A549 (cell line): Measurements from ENCODE around the gene PCDHGC4. TPM values are rescaled to one million over a fixed set of nuclear protein-coding genes. Genes with fewer than 3 reads are reported as not detected.
A peak's percentile ranks its signal among the peaks of the same experiment; 100 is the strongest.

Source experiments
- ATAC-seq, 2 experiments: fragments of 200-7000 bp in 1 of 2; fragments of >200 bp in 1 of 2; cut with Nextera tagmentation in 1 of 2; cut with Tn5 transposase in 1 of 2; 3 replicates each; pipeline versions ENCODE4 v1.8.0 to v1.9.1; 2018 to 2020; ENCODE audit warnings: mild to moderate bottlenecking in 1 of 2, moderate library complexity in 1 of 2
- CTCF ChIA-PET: fragments of 300-600 bp; sonication (Branson Sonifier 250); formaldehyde crosslinking; extraction: SDS; loops from one replicate; lab custom pipeline; 2021; ENCODE audit warnings: antibody characterized with exemption, inconsistent platforms; lab: Yijun Ruan, JAX
- POLR2A ChIA-PET: fragments of 350-600 bp; formaldehyde crosslinking; extraction: SDS; loops from one replicate; lab custom pipeline; 2021; ENCODE audit warnings: antibody characterized with exemption, inconsistent platforms; lab: Yijun Ruan, JAX
- DNase-seq, 2 experiments: peaks; one replicate each; pipeline versions ENCODE4 v3.0.0 to v3.0.0-alpha.2; 2011 to 2016; ENCODE audit warnings: low read depth in 1 of 2, low spot score in 1 of 2
- FAIRE-seq: peaks from 2 replicates; lab custom pipeline; 2011; peaks lifted over from hg19 to GRCh38; lab: Jason Lieb, UNC
- H3K27ac ChIP-seq, 2 experiments: fragments of >200 bp; sonication (Bioruptor Twin); formaldehyde crosslinking; 3 replicates each; pipeline ENCODE4 v1.5.1; 2016 to 2017
- H3K4me1 ChIP-seq: fragments of >200 bp; sonication (Bioruptor Twin); formaldehyde crosslinking; 3 replicates; pipeline ENCODE4 v1.6.1; 2016
- H3K4me2 ChIP-seq: fragments of >200 bp; sonication (Bioruptor Twin); formaldehyde crosslinking; 3 replicates; pipeline ENCODE4 v1.6.1; 2016
- H3K4me3 ChIP-seq: fragments of >200 bp; sonication (Bioruptor Twin); formaldehyde crosslinking; 3 replicates; pipeline ENCODE4 v1.5.1; 2016
- H3K9me3 ChIP-seq: fragments of >200 bp; sonication (Bioruptor Twin); formaldehyde crosslinking; 3 replicates; pipeline ENCODE4 v1.6.1; 2016
- BCL3 ChIP-seq: fragments of >200 bp; sonication (Bioruptor Twin); formaldehyde crosslinking; IDR thresholded peaks from 3 replicates; pipeline ENCODE4 v1.6.1; 2016
- CBX2 ChIP-seq: fragments of 200-600 bp; sonication (generic); IDR thresholded peaks from 2 replicates; pipeline ENCODE4 v1.6.1; 2016; ENCODE audit warnings: low read depth, mild to moderate bottlenecking, borderline replicate concordance
- EHF ChIP-seq: fragments of 250-450 bp; sonication (Bioruptor Pico); IDR thresholded peaks from 2 replicates; pipeline ENCODE4 v1.5.0; 2020; ENCODE audit warnings: mild to moderate bottlenecking
- EP300 ChIP-seq, 2 experiments: fragments of >200 bp; sonication (Bioruptor Twin); formaldehyde crosslinking; IDR thresholded peaks; 2 replicates in 1 of 2; 3 replicates in 1 of 2; pipeline ENCODE4 v1.6.1; 2016 to 2017
- ESRRA ChIP-seq: fragments of 150-350 bp; IDR thresholded peaks from 2 replicates; pipeline ENCODE4 v1.6.1; 2014; ENCODE audit warnings: mild to moderate bottlenecking, low read length, borderline replicate concordance
- FOSB ChIP-seq: fragments of 250-450 bp; sonication (Bioruptor Pico); IDR thresholded peaks from 2 replicates; pipeline ENCODE4 v1.5.0; 2020; ENCODE audit warnings: mild to moderate bottlenecking, moderate library complexity
- FOSL2 ChIP-seq, 2 experiments: fragments of 450-650 bp in 1 of 2; fragments of >200 bp in 1 of 2; sonication (Bioruptor Twin) in 1 of 2; formaldehyde crosslinking; IDR thresholded peaks; 2 replicates each; pipeline versions ENCODE4 v1.5.0 to v1.6.1; 2016 to 2020; ENCODE audit warnings: mild to moderate bottlenecking in 1 of 2, moderate library complexity in 1 of 2
- GATA3 ChIP-seq: IDR thresholded peaks from 2 replicates; pipeline ENCODE4 v1.6.1; 2012; ENCODE audit warnings: borderline replicate concordance
- HDAC2 ChIP-seq: fragments of 200-600 bp; sonication (generic); IDR thresholded peaks from 2 replicates; pipeline ENCODE4 v1.6.1; 2016
- HES2 ChIP-seq: fragments of >200 bp; sonication (Bioruptor Twin); formaldehyde crosslinking; IDR thresholded peaks from 2 replicates; pipeline ENCODE4 v1.6.1; 2016
- HMGXB4 ChIP-seq: fragments of 250-450 bp; sonication (Bioruptor Pico); IDR thresholded peaks from 2 replicates; pipeline ENCODE4 v1.5.0; 2021; ENCODE audit warnings: mild to moderate bottlenecking, moderate library complexity, borderline replicate concordance
- JUNB ChIP-seq: fragments of >200 bp; sonication (Bioruptor Twin); formaldehyde crosslinking; IDR thresholded peaks from 2 replicates; pipeline ENCODE4 v1.6.1; 2016
- KDM1A ChIP-seq: fragments of 200-600 bp; sonication (generic); IDR thresholded peaks from 2 replicates; pipeline ENCODE4 v1.6.1; 2016; ENCODE audit warnings: low read depth, mild to moderate bottlenecking
- MAFK ChIP-seq: fragments of 450-650 bp; IDR thresholded peaks from 2 replicates; pipeline ENCODE4 v1.6.1; 2014; ENCODE audit not compliant: partially characterized antibody
- MAX ChIP-seq: IDR thresholded peaks from 2 replicates; pipeline ENCODE4 v1.6.1; 2012
- MAZ ChIP-seq: fragments of 150-350 bp; IDR thresholded peaks from 2 replicates; pipeline ENCODE4 v1.6.1; 2014; ENCODE audit warnings: antibody characterized with exemption, low read depth, low read length, borderline replicate concordance
- MYC ChIP-seq: IDR thresholded peaks from 2 replicates; pipeline ENCODE4 v1.6.1; 2012; ENCODE audit warnings: mild to moderate bottlenecking, inconsistent platforms, low read length, improper control_type of control experiment, borderline replicate concordance
- NR3C1 ChIP-seq: fragments of >200 bp; sonication (Bioruptor Twin); formaldehyde crosslinking; IDR thresholded peaks from 3 replicates; pipeline ENCODE4 v1.6.1; 2017
- PHF8 ChIP-seq: fragments of 200-600 bp; sonication (generic); IDR thresholded peaks from 2 replicates; pipeline ENCODE4 v1.6.1; 2016; ENCODE audit warnings: low read depth, mild to moderate bottlenecking, antibody characterized with exemption, moderate library complexity, borderline replicate concordance
- RARB ChIP-seq: fragments of 250-450 bp; sonication (Bioruptor Pico); IDR thresholded peaks from 2 replicates; pipeline ENCODE4 v1.8.0; 2021; ENCODE audit warnings: mild to moderate bottlenecking, moderate library complexity
- RCOR1 ChIP-seq: fragments of 150-350 bp; IDR thresholded peaks from 2 replicates; pipeline ENCODE4 v1.6.1; 2014; ENCODE audit warnings: antibody characterized with exemption, low read length, low read depth
- RFX5 ChIP-seq: fragments of 450-650 bp; IDR thresholded peaks from 2 replicates; pipeline ENCODE4 v1.7.1; 2014; ENCODE audit warnings: antibody characterized with exemption, mild to moderate bottlenecking, moderate library complexity
- TP53 ChIP-seq: fragments of 250-450 bp; sonication (Bioruptor Pico); IDR thresholded peaks from 2 replicates; pipeline ENCODE4 v1.5.0; 2021; ENCODE audit warnings: mild to moderate bottlenecking, moderate library complexity
- ZC3H11A ChIP-seq: fragments of 450-650 bp; IDR thresholded peaks from 2 replicates; pipeline ENCODE4 v1.6.1; 2014; ENCODE audit warnings: antibody characterized with exemption, mild to moderate bottlenecking
- ZNF302 ChIP-seq: fragments of 250-450 bp; sonication (Bioruptor Pico); IDR thresholded peaks from 2 replicates; pipeline ENCODE4 v1.9.0; 2021; ENCODE audit warnings: inconsistent platforms, mild to moderate bottlenecking, moderate library complexity
- ZSCAN20 ChIP-seq: fragments of 250-450 bp; sonication (Bioruptor Pico); IDR thresholded peaks from 2 replicates; pipeline ENCODE4 v1.8.0; 2022; ENCODE audit warnings: mild to moderate bottlenecking, moderate library complexity
- WGBS: methylation state at CpG from one replicate; pipeline ENCODE4 v1.1.6; 2017; ENCODE audit errors: missing lambda C conversion rate; 5-methylcytosine and 5-hydroxymethylcytosine counted together
- polyA plus RNA-seq, 4 experiments: library from polyadenylated mRNA; depleted of rRNA in 3 of 4; stranded (reverse); fragments of >200 nt; fragmentation: RNase III in 1 of 4; extraction: RNeasy Plus Mini Kit Qiagen cat#74134 plus additional on column Dnase treatment in 1 of 4; gene quantifications; 2 replicates in 3 of 4; 3 replicates in 1 of 4; pipeline ENCODE4 v1.2.3, GENCODE V29; 2011 to 2017

The PCDHGC4 gene
- polyA plus RNA-seq, 2 of the 4 experiments (the other 2 are of a cell fraction), result 0.06 TPM; not detected in 1

GRCh38 chr5:141486091-141486490 lies 1.3 kb downstream of the PCDHGC4 start:
- no peak for DNase-seq
- H3K4me1 ChIP-seq, result no peaks in the 10 kb centered on the region
- POLR2A ChIA-PET, result no interaction called here
- no peak overlapping the region for H3K4me3 ChIP-seq
- H3K9me3 ChIP-seq, result no peaks in the 10 kb centered on the region
- no peak overlapping the region for H3K4me2 ChIP-seq
- CTCF ChIA-PET, result interaction anchor here (1.1 to 1.7 kb wide), 7 partner anchors 16 to 134 kb away, joined by 3 to 5 read pairs (median 3); no protein-coding TSS in a partner anchor
- WGBS, result 70% methylated on average over 9 of the region's 9 CpGs
- H3K27ac ChIP-seq, result no peak overlapping the region
- TF ChIP-seq MAFK (no peak), TP53 (CRISPR knock-in tag) (no peak), ZNF302 (CRISPR knock-in tag) (no peak), HMGXB4 (CRISPR knock-in tag) (no peak), ZSCAN20 (CRISPR knock-in tag) (no peak), BCL3 (no peak), MAX (no peak), EP300 (IDR thresholded peaks at IDR 0.05) (no peak), ZC3H11A (no peak), PHF8 (no peak), HES2 (no peak), RFX5 (no peak)
- TF ChIP-seq, all 56 proteins: peak for 0
- no peak for FAIRE-seq
- ATAC-seq, result no peak

GRCh38 chr5:141487131-141487530 lies 2.3 kb downstream of the PCDHGC4 start:
- 15% methylated on average over 7 of the region's 7 CpGs for WGBS
- ChIA-PET CTCF (interaction anchor here (1.1 to 1.3 kb wide), 2 partner anchors 18 to 25 kb away, joined by 3 to 5 read pairs; no protein-coding TSS in a partner anchor), POLR2A (no interaction called here)
- H3K4me2 ChIP-seq, result no peak overlapping the region
- TF ChIP-seq CBX2 (no peak), NR3C1 (no peak), JUNB (no peak), HDAC2 (no peak), KDM1A (no peak)
- H3K27ac ChIP-seq, result no peak overlapping the region
- DNase-seq, result no peak
- FAIRE-seq, result no peak
- H3K9me3 ChIP-seq, result no peaks in the 10 kb centered on the region
- ATAC-seq, result no peak
- H3K4me3 ChIP-seq, result no peak overlapping the region
- H3K4me1 ChIP-seq, result no peaks in the 10 kb centered on the region

- no peaks in the 10 kb centered on the region for H3K4me1 ChIP-seq
- FAIRE-seq, result no peak
- ChIA-PET CTCF (interaction anchor here (1.0 to 2.2 kb wide), 4 partner anchors 12 to 75 kb away, joined by 3 to 8 read pairs (median 4); no protein-coding TSS in a partner anchor), POLR2A (no interaction called here)
- no peak for DNase-seq
- H3K27ac ChIP-seq, result no peak within 1 kb of the TSS
- WGBS, result 33% methylated on average over 6 of the region's 14 CpGs
- no peaks in the 10 kb centered on the region for H3K9me3 ChIP-seq
- no peak within 1 kb of the TSS for H3K4me2 ChIP-seq
- H3K4me3 ChIP-seq, result no peak within 1 kb of the TSS
- peak in 1 of 2 experiments; percentile 13; a peak in 3 of 6 replicates for ATAC-seq
- TF ChIP-seq HMGXB4 (CRISPR knock-in tag) (no peak), GATA3 (no peak), ZNF302 (CRISPR knock-in tag) (no peak), EHF (no peak), HES2 (no peak), FOSL2 (IDR thresholded peaks at IDR 0.05) (no peak), FOSL2 (CRISPR knock-in tag; IDR thresholded peaks at IDR 0.05) (no peak), RARB (no peak), ESRRA (no peak), RCOR1 (no peak), TP53 (CRISPR knock-in tag) (no peak), PHF8 (no peak), FOSB (no peak), RFX5 (no peak), MYC (no peak), MAZ (no peak)
These were observed 4.0 kb downstream of the PCDHGC4 start, which contains the start of gene PCDHGC5 for GRCh38 chr5:141488591-141489561. Gene PCDHGC5, plus strand, starts transcription at chr5:141489081. Its CDS starts 160 bp downstream, at chr5:141489241.
